Inferior parietal cortex (tissue), 1 donor: ENCODE results near the gene ITPRIPL1.
"Not testable (repeated sequence)": the region's sequence is repeated elsewhere in the genome, so short reads cannot be mapped to it uniquely, and the experiment has no call there.

ENCODE experiments used
- DNase-seq: peaks from one replicate; pipeline ENCODE4 v3.0.0-alpha.2; 2016; ENCODE audit errors: extremely low spot score

The ITPRIPL1 gene, protein sequence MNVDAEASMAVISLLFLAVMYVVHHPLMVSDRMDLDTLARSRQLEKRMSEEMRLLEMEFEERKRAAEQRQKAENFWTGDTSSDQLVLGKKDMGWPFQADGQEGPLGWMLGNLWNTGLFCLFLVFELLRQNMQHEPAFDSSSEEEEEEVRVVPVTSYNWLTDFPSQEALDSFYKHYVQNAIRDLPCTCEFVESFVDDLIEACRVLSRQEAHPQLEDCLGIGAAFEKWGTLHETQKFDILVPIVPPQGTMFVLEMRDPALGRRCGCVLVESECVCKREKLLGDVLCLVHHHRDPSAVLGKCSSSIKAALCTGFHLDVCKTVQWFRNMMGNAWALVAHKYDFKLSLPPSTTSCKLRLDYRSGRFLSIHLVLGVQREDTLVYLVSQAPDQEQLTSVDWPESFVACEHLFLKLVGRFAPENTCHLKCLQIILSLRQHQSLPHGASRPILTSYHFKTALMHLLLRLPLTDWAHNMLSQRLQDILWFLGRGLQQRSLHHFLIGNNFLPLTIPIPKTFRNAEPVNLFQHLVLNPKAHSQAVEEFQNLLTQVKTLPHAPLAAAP

GRCh38 chr2:96325041-96325883 is at the start of gene ITPRIPL1:
TSS of gene ITPRIPL1 (plus strand) at chr2:96325317. CDS start at chr2:96325840, 523 bp downstream.
- no peak for DNase-seq

- no peak for DNase-seq
These were observed 48.2 kb upstream of the ITPRIPL1 start for GRCh38 chr2:96276787-96277499.

DNA sequence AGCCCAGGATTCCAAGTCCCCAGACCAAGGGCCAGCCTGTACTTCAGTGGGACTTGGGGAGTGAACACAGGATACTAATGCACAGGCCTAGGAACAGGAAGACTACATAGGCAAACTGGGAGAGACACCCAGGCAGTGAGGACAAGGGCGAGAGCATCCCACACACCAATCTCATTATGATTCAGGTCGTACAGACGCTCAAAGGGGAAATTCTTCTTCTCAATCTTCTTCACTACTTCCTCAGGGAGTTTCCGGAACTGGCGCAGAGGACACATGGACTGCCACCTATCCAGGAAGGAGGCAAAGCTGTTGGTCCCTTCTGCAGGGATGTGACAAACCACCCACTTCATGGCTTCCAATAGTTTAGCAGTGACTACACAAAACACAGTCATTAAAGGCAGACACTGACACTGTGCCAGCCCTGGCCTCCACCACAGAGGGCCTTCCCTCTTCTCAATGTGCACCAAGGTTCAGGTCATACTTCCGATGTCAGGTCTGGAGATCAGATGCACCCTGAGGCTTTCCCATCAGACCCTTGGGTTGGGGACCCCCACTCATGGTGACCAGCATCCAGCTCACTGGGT is 37.8 kb upstream of the ITPRIPL1 start:
- no peak for DNase-seq

GRCh38 chr2:96291751-96292150 is 33.4 kb upstream of the ITPRIPL1 start:
- DNase-seq, result no peak

- DNase-seq, result not testable (repeated sequence)
These were observed 30.8 kb upstream of the ITPRIPL1 start for GRCh38 chr2:96294271-96294670.

DNA sequence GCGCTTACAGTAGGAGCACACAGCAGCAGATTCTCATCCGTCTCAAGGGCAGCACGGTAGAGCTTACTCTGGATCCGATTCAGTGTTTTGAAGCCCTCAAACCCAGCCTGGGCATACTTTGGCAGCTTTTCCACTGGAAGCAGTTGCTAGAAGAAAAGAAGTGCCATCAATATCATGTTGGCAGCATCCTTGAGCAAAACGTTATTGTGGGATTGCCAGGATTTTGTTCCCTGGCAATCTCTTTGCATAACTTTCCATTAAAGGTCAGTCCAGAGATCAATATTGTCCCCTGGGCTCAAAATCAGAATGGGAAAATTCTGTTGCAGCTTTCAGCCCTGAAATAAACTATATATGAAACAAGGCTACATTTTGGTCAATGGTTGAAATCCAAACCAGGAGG is 28.2 kb upstream of the ITPRIPL1 start:
- no peak for DNase-seq

DNA sequence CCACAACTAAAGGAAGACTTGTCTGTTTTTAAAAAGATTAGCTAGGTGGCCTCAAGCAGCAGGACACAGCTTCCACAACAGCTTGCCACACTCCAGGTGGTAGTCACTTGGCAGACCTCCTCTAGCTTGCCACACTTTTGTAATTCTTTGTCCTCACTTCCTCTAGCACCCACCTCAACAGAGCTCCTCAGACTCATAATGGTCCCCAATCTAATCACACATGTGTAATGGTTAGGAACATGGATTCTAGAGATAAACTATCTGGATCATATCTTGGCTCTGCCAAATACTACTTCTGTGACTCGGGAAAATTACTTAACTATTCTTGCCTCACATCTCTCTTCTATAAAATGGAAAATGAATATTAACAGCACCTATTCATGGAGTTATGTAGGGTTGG is 23.3 kb upstream of the ITPRIPL1 start:
- DNase-seq, result no peak

DNA sequence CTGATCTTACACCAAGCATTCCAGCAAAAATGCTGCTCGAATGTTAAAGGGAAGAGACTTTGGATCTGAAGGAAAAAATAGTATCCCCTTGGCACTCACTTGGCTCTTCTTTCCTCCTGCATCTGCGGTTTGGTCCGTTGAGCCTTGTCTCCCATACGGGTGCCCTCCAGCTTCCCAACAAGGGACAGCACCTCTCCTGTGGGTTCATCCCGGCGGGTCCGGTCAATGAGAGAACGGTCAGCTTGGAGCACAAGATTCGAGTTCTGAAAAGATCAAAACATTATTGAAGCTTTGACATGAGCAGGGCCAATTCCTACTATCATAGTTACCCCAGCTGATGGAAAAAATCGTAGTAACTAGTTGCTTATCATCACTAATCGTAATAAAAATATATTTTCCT is 20.5 kb upstream of the ITPRIPL1 start:
- DNase-seq, result no peak

GRCh38 chr2:96305091-96305978 is 19.8 kb upstream of the ITPRIPL1 start, which contains the start of gene SNRNP200:
TSS of gene SNRNP200 (minus strand) at chr2:96305546. CDS start at chr2:96305437, 109 bp downstream.
- DNase-seq, result peak; percentile 94

- DNase-seq, result no peak
These were observed 19.2 kb upstream of the ITPRIPL1 start for GRCh38 chr2:96305979-96306308.

DNA sequence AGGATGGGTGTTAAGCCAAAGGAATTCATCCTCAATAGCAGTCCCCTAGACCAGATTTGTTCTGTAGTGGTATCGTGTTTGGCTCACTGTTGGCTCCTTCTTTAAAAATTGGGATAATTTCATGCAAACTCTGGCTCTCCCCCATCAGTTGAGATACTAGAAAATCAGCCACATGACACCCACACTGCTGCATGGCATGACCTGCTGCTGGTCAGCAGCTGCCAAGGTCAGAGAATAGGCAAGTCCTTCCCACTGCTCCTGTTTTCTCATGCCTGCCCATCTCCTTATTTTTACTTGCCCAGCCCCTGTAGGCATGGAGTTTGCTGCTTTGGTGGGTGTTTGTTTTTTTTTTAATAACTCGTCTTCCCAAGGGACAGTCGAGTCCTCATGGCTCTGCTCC is 18.7 kb upstream of the ITPRIPL1 start:
- DNase-seq, result no peak

GRCh38 chr2:96308248-96308647 is 16.9 kb upstream of the ITPRIPL1 start:
- DNase-seq, result no peak

DNA sequence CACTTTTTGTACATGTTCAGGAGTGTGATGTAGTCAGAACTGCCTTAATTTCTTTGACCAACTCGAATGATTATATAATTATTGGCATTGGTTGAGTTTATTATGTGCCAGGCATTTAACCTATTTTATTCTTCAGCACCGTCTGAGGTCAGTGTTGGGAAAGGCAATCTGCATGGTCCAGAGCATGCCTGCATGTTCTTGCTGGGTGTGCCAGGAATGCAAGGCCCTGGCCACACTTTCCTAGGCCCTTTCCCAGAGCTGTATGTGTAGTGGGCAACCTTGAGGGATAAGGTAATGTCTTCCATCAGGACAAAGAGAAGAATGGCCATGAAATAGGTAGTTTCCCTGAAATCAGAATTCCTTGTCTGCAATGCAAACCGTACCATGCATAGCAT is 10.1 kb upstream of the ITPRIPL1 start:
- DNase-seq, result no peak

GRCh38 chr2:96315400-96316071 is 9.6 kb upstream of the ITPRIPL1 start:
- no peak for DNase-seq

GRCh38 chr2:96316999-96317398 is 8.1 kb upstream of the ITPRIPL1 start:
- no peak for DNase-seq

- no peak for DNase-seq
These were observed 7.5 kb upstream of the ITPRIPL1 start for GRCh38 chr2:96317584-96317997.

- no peak for DNase-seq
These were observed 6.4 kb upstream of the ITPRIPL1 start for GRCh38 chr2:96318723-96319122.

- DNase-seq, result no peak
These were observed 5.7 kb upstream of the ITPRIPL1 start for GRCh38 chr2:96319396-96319795.

GRCh38 chr2:96320326-96320725 is 4.8 kb upstream of the ITPRIPL1 start:
- DNase-seq, result no peak
